Measurements from ENCODE around the gene APBA3.

The APBA3 gene

DNA sequence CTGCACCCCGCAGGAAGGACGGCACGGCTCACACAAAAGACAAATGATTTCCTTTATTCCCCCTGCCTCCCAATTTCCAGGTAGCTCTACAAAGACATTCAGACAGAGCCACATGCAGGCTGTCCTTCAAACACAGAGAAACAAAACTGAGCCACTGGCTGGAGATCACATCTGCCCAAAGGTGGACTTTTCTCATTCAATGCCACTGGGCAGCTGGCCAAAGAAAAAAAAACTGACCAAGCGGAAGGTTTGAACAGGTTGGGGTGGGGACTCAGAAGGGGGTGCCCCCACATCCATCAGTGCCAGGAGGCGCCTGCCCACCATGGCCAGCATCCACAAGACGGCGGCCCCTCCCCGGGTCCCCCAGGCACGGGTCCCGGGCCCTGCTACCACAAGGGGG is 42.5 kb upstream of the APBA3 start:
- Histone ChIP-seq H3K4me1 (ENCODE audit: control insufficient read depth, insufficient read depth, low read length) (peaks cover 4% of the 10 kb centered on the region), H3K4me3 (ENCODE audit: insufficient read depth, low read depth, low read length) (no peak overlapping the region), H3K9me3 (ENCODE audit: control insufficient read depth, low read length) (no peaks in the 10 kb centered on the region), H3K27ac (ENCODE audit: insufficient read depth, low read depth, low read length, poor library complexity, severe bottlenecking) (no peak overlapping the region), H3K27me3 (ENCODE audit: control insufficient read depth, insufficient read depth, low read length, poor library complexity, severe bottlenecking) (peaks cover 37% of the 10 kb centered on the region), H3K36me3 (ENCODE audit: control insufficient read depth, insufficient read depth, low read length) (no peaks in the 10 kb centered on the region)
- WGBS, 2 experiments, result 91 to 92% methylated on average over 10 of the region's 10 CpGs

DNA sequence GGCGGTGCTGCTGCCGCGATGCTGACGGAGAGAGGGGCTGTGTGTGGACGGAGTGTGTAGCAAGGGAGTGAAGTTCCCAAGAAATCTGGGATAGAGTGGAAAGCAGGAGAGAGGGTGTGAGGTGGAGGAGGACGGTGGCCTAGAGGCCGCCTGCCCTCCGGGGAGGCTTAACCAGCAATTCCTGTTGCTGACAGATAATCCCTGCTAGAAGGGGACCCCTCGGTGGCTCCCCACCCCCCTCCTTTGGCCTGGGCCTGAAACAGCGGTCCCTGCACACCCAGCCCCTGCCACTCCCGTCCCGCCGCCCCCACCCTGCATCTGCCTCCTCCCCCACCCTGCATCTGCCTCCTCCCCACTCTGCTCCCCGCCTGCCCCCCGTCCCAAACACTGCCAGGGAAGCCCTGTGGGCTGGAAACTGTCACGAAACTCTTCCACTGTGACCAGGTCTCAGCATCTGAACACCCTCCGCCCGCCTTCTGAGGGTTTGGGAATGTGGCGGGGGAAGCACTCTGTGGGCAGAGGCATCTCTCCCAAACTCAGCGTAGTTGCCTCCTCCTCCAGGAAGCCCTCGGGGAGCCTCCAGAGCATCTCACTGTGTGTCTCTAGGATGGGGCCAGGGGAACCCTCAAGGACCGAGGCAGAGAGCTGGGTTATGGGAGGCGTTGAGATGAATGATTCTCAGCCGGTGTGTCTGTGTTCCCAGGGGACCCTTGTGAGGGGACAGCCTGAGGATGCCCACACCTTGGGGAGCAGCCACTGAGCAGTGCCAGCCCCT is 41.8 kb upstream of the APBA3 start:
- no peaks in the 10 kb centered on the region for H3K36me3 ChIP-seq (ENCODE audit: control insufficient read depth, insufficient read depth, low read length)
- H3K9me3 ChIP-seq (ENCODE audit: control insufficient read depth, low read length), result no peaks in the 10 kb centered on the region
- H3K4me1 ChIP-seq (ENCODE audit: control insufficient read depth, insufficient read depth, low read length), result peaks cover 4% of the 10 kb centered on the region
- no peak overlapping the region for H3K27ac ChIP-seq (ENCODE audit: insufficient read depth, low read depth, low read length, poor library complexity, severe bottlenecking)
- 86 to 89% methylated on average over 21 to 24 of the region's 24 CpGs for WGBS, 2 experiments
- H3K4me3 ChIP-seq (ENCODE audit: insufficient read depth, low read depth, low read length), result no peak overlapping the region
- peaks cover 37% of the 10 kb centered on the region for H3K27me3 ChIP-seq (ENCODE audit: control insufficient read depth, insufficient read depth, low read length, poor library complexity, severe bottlenecking)

DNA sequence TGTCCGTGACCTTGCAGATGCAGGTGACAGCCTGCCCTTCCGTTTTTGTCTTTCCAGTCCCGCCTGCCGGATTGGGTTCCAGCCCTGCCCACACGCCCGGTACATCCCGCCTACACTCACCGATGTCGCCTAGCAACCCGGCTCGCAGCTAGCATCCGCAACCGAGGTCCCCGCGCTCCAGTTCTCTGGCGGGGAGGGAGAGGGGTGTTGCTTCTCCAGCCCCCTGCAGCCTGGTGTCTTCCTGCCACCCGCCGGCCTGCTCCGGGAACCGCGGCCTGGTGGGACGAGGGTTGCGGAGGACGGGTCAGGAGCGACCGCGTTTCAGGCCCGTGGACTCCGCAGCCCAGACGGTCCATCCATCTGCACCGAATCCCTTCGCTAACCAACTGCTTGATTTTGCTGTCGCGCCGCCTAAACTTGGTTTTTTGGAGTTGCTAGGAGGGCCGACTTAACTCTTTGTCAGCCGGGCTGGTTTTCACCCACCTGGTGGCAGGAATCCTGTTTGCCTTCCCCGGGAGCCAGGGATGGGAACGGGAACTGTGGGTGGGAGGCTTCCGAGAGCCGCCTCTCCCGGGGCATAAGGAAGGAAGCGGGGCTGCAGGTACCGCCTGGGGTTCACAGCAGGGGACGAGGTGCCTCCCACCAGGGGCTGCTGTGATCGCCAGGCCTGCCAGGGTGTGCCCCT is 40.1 kb upstream of the APBA3 start:
- Histone ChIP-seq H3K9me3 (ENCODE audit: control insufficient read depth, low read length) (no peaks in the 10 kb centered on the region), H3K36me3 (ENCODE audit: control insufficient read depth, insufficient read depth, low read length) (no peaks in the 10 kb centered on the region), H3K4me3 (ENCODE audit: insufficient read depth, low read depth, low read length) (no peak overlapping the region), H3K27me3 (ENCODE audit: control insufficient read depth, insufficient read depth, low read length, poor library complexity, severe bottlenecking) (peaks cover 37% of the 10 kb centered on the region), H3K27ac (ENCODE audit: insufficient read depth, low read depth, low read length, poor library complexity, severe bottlenecking) (no peak overlapping the region), H3K4me1 (ENCODE audit: control insufficient read depth, insufficient read depth, low read length) (peaks cover 4% of the 10 kb centered on the region)
- WGBS, 2 experiments, result 4% methylated on average over 46 of the region's 46 CpGs

DNA sequence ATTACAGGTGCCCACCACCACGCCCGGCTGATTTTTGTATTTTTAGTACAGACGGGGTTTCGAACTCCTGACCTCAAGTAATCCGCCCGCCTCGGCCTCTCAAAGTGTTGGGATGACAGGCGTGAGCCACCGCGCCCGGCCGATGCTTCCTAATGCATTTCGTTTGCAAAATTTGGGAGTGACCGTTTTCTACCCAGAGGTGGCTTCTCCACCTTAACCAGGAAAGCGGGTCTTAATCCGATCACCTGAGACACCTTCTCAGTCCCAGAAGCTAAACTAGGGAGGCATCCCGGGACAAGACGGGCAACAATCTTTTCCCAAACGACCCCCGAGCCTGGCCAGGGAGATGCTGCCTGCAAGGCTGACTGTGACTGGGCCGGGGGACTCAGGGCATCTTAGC is 39.5 kb upstream of the APBA3 start:
- peaks cover 37% of the 10 kb centered on the region for H3K27me3 ChIP-seq (ENCODE audit: control insufficient read depth, insufficient read depth, low read length, poor library complexity, severe bottlenecking)
- no peak overlapping the region for H3K4me3 ChIP-seq (ENCODE audit: insufficient read depth, low read depth, low read length)
- H3K4me1 ChIP-seq (ENCODE audit: control insufficient read depth, insufficient read depth, low read length), result peaks cover 4% of the 10 kb centered on the region
- no peaks in the 10 kb centered on the region for H3K9me3 ChIP-seq (ENCODE audit: control insufficient read depth, low read length)
- H3K27ac ChIP-seq (ENCODE audit: insufficient read depth, low read depth, low read length, poor library complexity, severe bottlenecking), result no peak overlapping the region
- no peaks in the 10 kb centered on the region for H3K36me3 ChIP-seq (ENCODE audit: control insufficient read depth, insufficient read depth, low read length)
- WGBS, 2 experiments, result 54 to 56% methylated on average over 21 of the region's 21 CpGs

DNA sequence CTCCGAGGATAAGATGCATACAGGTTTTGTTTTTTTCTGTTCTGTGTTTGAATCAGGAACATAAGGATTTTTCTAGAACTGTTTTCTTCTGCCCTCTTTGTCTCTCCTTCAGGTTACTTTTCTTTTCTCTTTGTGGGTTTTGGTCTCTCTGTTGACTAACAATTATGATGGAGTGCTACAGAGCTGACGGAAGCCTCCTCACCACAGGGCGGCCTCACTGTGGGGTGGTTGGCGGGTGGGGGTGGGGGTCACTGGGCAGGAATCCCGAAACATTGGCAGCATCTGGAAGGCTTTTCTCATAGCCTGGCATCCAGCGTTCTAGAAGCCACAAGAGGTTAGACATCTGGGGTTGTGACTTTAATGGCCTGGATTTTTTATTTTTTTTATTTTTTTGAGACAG is 36.6 kb upstream of the APBA3 start:
- H3K36me3 ChIP-seq (ENCODE audit: control insufficient read depth, insufficient read depth, low read length), result no peaks in the 10 kb centered on the region
- 78% methylated on average over 6 of the region's 6 CpGs for WGBS, 2 experiments
- H3K9me3 ChIP-seq (ENCODE audit: control insufficient read depth, low read length), result no peaks in the 10 kb centered on the region
- peaks cover 4% of the 10 kb centered on the region for H3K4me1 ChIP-seq (ENCODE audit: control insufficient read depth, insufficient read depth, low read length)
- no peak overlapping the region for H3K4me3 ChIP-seq (ENCODE audit: insufficient read depth, low read depth, low read length)
- H3K27ac ChIP-seq (ENCODE audit: insufficient read depth, low read depth, low read length, poor library complexity, severe bottlenecking), result no peak overlapping the region
- H3K27me3 ChIP-seq (ENCODE audit: control insufficient read depth, insufficient read depth, low read length, poor library complexity, severe bottlenecking), result peaks cover 37% of the 10 kb centered on the region

DNA sequence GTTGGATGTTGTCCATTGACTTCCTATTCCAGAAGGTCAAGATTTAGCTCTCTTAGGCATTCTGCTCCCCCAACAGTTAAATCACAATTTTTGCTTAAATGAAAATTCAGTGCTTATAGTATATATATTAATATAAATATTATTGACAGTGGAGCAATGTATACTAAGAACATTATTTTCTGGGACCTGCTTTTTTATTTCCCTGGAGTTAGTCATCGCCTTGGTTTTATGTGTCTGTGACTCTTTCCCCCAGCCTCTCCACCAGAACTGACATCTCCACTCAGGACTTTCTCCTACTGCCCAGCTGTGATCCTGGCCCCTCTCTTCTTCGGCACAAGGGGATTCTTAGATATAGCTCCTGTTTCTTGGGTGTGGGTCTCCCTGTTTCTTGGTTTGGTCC is 34.9 kb upstream of the APBA3 start:
- Histone ChIP-seq H3K27ac (ENCODE audit: insufficient read depth, low read depth, low read length, poor library complexity, severe bottlenecking) (no peak overlapping the region), H3K27me3 (ENCODE audit: control insufficient read depth, insufficient read depth, low read length, poor library complexity, severe bottlenecking) (peaks cover 20% of the 10 kb centered on the region), H3K4me3 (ENCODE audit: insufficient read depth, low read depth, low read length) (no peak overlapping the region), H3K36me3 (ENCODE audit: control insufficient read depth, insufficient read depth, low read length) (no peaks in the 10 kb centered on the region), H3K4me1 (ENCODE audit: control insufficient read depth, insufficient read depth, low read length) (peaks cover 3% of the 10 kb centered on the region), H3K9me3 (ENCODE audit: control insufficient read depth, low read length) (no peaks in the 10 kb centered on the region)
- WGBS, 2 experiments, result 91 to 97% methylated on average over 2 of the region's 2 CpGs

DNA sequence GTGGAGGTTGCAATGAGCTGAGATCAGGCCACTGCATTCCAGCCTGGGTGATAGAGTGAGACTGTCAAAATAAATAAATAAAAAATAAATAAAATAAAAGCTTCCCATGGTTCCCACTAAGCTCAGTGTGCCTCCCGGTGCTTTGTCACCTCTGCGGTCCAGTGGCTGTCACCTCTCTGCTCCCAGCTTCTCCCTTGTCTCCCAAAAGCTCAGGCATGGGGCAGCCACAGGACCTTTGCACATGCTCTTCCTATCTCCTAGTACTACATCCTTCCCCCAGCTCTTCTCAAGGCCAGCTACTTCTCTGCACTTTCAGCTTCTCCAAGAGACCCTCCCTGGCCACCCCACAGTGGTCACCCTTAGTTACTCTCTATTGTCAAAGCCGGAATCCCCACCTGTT is 32.3 kb upstream of the APBA3 start:
- no peaks in the 10 kb centered on the region for H3K36me3 ChIP-seq (ENCODE audit: control insufficient read depth, insufficient read depth, low read length)
- H3K4me3 ChIP-seq (ENCODE audit: insufficient read depth, low read depth, low read length), result no peak overlapping the region
- H3K27ac ChIP-seq (ENCODE audit: insufficient read depth, low read depth, low read length, poor library complexity, severe bottlenecking), result no peak overlapping the region
- no peaks in the 10 kb centered on the region for H3K4me1 ChIP-seq (ENCODE audit: control insufficient read depth, insufficient read depth, low read length)
- 90 to 92% methylated on average over 3 of the region's 3 CpGs for WGBS, 2 experiments
- H3K9me3 ChIP-seq (ENCODE audit: control insufficient read depth, low read length), result no peaks in the 10 kb centered on the region
- no peaks in the 10 kb centered on the region for H3K27me3 ChIP-seq (ENCODE audit: control insufficient read depth, insufficient read depth, low read length, poor library complexity, severe bottlenecking)

DNA sequence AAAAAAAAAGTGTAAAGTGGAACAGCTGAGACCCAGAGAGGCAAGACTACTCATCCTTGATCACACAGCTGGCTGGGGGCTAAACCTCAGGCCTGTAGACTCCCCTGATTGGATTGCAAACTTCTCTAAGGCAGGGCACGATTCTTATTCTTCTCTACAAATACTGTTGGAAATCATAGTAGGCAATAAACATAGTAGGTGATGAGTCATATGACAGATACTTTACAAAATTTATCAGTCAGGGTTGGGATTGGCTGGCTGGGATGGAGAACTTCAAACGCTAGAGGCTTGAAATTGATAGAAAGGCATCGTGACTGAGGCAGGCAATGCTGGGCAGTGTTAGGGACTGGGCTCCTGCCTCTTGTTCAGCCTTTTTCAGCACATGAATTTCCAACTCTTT is 30.6 kb upstream of the APBA3 start:
- H3K4me3 ChIP-seq (ENCODE audit: insufficient read depth, low read depth, low read length), result no peak overlapping the region
- no peak overlapping the region for H3K27ac ChIP-seq (ENCODE audit: insufficient read depth, low read depth, low read length, poor library complexity, severe bottlenecking)
- 85 to 87% methylated on average over 2 to 3 of the region's 3 CpGs for WGBS, 2 experiments
- no peaks in the 10 kb centered on the region for H3K4me1 ChIP-seq (ENCODE audit: control insufficient read depth, insufficient read depth, low read length)
- H3K9me3 ChIP-seq (ENCODE audit: control insufficient read depth, low read length), result no peaks in the 10 kb centered on the region
- H3K36me3 ChIP-seq (ENCODE audit: control insufficient read depth, insufficient read depth, low read length), result no peaks in the 10 kb centered on the region
- no peaks in the 10 kb centered on the region for H3K27me3 ChIP-seq (ENCODE audit: control insufficient read depth, insufficient read depth, low read length, poor library complexity, severe bottlenecking)

DNA sequence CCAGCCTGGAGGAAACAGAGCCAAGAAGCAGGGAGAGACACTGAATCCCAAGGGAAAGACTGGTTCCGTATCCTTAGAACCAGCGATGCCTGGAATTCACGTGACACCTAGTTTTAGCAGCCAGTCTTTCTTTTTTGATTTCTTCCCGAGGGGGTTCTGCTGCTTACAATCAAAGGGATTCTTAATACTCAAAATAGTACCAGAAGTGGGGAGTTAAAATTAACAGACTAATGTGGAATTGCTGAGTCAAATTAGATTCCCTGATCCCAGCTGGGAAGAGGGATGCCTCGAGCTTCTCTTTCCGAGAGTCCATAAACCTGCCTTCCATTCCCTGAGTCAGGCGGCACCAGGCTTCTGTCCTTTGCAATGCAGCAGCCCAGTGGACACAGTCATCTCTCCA is 29.4 kb upstream of the APBA3 start:
- no peaks in the 10 kb centered on the region for H3K9me3 ChIP-seq (ENCODE audit: control insufficient read depth, low read length)
- WGBS, 2 experiments, result 90 to 91% methylated on average over 7 of the region's 7 CpGs

DNA sequence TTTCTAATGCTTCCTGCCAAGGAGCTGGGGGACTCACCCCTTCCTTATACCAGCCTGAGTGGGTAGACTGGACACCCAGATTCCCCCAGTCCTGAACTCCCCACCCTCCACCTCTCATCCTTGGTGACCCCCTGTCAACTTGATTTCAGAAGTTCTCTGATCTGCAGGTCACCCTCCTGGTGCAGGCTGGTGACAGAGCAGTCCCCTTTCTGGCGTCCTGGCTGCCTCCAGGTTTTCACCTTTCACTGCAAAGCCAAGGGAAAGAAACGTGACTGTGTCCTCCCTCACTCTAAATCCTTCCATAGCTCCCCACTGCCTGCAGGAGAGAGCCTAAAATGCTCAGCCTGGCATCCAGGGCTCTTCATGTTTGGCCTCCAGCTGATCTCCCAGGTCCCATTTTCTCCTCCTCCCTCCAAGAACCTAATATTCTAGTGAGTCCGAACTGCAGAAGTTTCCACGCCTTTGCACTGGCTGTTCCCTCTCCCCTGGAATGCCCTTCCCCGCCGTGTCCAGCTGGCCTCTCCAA is 28.8 kb upstream of the APBA3 start:
- no peaks in the 10 kb centered on the region for H3K36me3 ChIP-seq (ENCODE audit: control insufficient read depth, insufficient read depth, low read length)
- H3K4me1 ChIP-seq (ENCODE audit: control insufficient read depth, insufficient read depth, low read length), result no peaks in the 10 kb centered on the region
- 79 to 84% methylated on average over 6 of the region's 6 CpGs for WGBS, 2 experiments
- H3K9me3 ChIP-seq (ENCODE audit: control insufficient read depth, low read length), result no peaks in the 10 kb centered on the region
- peaks cover 17% of the 10 kb centered on the region for H3K27me3 ChIP-seq (ENCODE audit: control insufficient read depth, insufficient read depth, low read length, poor library complexity, severe bottlenecking)
- no peak overlapping the region for H3K4me3 ChIP-seq (ENCODE audit: insufficient read depth, low read depth, low read length)
- H3K27ac ChIP-seq (ENCODE audit: insufficient read depth, low read depth, low read length, poor library complexity, severe bottlenecking), result no peak overlapping the region

More for the DNA sequence above, 29.4 kb upstream of the APBA3 start:
- no peaks in the 10 kb centered on the region for H3K4me1 ChIP-seq (ENCODE audit: control insufficient read depth, insufficient read depth, low read length)
- H3K27ac ChIP-seq (ENCODE audit: insufficient read depth, low read depth, low read length, poor library complexity, severe bottlenecking), result no peak overlapping the region
- H3K4me3 ChIP-seq (ENCODE audit: insufficient read depth, low read depth, low read length), result no peak overlapping the region
- H3K27me3 ChIP-seq (ENCODE audit: control insufficient read depth, insufficient read depth, low read length, poor library complexity, severe bottlenecking), result peaks cover 10% of the 10 kb centered on the region
- no peaks in the 10 kb centered on the region for H3K36me3 ChIP-seq (ENCODE audit: control insufficient read depth, insufficient read depth, low read length)

Data from ectodermal cell (in vitro differentiated cells).